ENCODE results near the gene ABCA2. TPM values are rescaled to one million over a fixed set of nuclear protein-coding genes. Genes with fewer than 3 reads are reported as not detected.

The ABCA2 gene
- total RNA-seq, 1 experiment from 2014 or later, result 10.9 TPM

DNA sequence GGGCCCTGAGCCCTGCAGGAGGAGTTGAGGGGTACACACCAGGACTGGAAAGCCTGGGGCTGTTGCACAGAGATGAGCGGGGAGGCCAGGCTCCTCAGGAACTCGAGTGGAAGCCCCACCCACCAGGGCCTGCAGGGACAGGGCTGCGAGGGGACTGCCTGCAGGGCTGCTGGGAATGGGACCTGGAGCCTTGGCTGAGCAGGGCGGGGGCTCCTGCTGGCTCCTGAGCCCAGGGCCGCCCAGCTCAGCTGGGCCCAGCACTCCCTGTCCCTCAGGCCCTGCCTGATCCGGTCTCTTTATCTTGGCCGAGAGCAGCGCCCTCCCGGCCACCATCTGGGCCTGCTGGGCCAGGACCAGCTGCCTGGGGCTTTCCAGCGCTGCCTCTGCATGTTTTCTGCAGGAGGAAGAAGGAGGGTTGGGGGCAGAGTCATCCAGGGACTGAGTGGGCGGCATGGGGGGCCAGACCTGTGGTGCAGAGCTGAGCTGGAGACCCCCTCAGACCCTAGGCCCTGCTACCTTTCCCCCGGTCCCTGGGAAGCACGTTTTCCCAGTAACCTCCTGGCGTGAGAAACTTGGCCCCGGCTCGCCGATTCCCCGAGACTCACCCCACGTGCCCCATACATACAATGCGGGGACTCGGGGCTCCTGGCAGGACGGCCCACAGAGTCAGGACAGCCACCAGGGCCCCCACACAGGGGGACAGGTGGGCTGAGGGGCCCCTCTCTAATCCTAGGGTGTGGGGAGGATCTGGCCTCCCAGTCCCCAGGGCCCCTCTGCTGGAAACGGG is 66.6 kb downstream of the ABCA2 start:
- H3K27me3 ChIP-seq, result no peaks in the 10 kb centered on the region
- no peak for DNase-seq
- H3K4me3 ChIP-seq, result no peak overlapping the region

DNA sequence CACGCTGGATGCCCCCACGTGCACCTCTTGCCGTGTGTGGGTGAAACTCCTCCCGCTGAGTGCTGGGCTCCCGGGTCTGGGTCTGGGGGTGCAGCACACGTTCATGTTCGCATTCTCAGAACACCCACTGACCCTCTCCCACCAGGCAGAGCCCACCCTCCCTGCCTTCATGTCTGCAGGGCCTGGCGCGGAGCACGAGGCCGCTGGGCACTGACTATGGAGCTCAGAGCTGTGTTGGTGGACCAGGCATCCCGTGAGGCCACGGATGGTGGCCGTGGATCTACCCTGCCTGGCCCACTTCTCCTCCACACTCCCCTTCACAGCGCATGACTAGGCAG is 67.1 kb downstream of the ABCA2 start:
- no peak for DNase-seq
- Histone ChIP-seq H3K9me3 (no peaks in the 10 kb centered on the region), H3K36me3 (no peaks in the 10 kb centered on the region), H3K27me3 (no peaks in the 10 kb centered on the region), H3K4me3 (no peak overlapping the region)

More for the DNA sequence above, 66.6 kb downstream of the ABCA2 start:
- H3K36me3 ChIP-seq, result no peaks in the 10 kb centered on the region
- no peaks in the 10 kb centered on the region for H3K9me3 ChIP-seq

DNA sequence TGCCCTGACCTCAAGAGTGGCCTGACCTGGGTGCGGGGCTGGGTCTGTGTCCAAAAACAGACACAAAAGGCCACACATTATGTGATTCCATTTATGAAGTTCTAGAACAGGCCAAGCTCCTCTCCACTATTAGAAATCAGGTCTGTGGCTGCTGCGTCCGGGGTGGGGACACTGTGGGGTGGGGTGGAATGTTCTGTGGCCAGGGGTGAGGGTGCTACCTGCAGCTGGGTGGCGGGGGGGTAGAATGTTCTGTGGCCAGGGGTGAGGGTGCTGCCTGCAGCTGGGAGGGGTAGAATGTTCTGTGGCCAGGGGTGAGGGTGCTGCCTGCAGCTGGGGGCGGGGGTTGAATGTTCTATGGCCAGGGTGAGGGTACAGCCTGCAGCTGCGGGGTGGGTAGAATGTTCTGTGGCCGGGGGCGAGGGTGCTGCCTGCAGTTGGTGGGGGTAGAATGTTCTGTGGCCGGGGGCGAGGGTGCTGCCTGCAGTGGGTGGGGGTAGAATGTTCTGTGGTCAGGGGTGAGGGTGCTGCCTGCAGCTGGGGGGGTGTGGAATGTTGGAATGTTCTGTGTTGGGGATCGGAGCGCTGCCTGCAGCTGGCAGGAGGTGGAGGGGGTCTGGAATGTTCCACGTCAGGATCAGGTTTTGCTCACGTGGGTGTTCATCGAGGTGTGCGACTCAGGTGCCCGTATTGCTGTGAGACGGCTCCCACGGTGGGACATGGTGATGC is 67.7 kb downstream of the ABCA2 start:
- Histone ChIP-seq H3K9me3 (no peaks in the 10 kb centered on the region), H3K27me3 (no peaks in the 10 kb centered on the region), H3K36me3 (no peaks in the 10 kb centered on the region), H3K4me3 (no peak overlapping the region)
- DNase-seq, result no peak

DNA sequence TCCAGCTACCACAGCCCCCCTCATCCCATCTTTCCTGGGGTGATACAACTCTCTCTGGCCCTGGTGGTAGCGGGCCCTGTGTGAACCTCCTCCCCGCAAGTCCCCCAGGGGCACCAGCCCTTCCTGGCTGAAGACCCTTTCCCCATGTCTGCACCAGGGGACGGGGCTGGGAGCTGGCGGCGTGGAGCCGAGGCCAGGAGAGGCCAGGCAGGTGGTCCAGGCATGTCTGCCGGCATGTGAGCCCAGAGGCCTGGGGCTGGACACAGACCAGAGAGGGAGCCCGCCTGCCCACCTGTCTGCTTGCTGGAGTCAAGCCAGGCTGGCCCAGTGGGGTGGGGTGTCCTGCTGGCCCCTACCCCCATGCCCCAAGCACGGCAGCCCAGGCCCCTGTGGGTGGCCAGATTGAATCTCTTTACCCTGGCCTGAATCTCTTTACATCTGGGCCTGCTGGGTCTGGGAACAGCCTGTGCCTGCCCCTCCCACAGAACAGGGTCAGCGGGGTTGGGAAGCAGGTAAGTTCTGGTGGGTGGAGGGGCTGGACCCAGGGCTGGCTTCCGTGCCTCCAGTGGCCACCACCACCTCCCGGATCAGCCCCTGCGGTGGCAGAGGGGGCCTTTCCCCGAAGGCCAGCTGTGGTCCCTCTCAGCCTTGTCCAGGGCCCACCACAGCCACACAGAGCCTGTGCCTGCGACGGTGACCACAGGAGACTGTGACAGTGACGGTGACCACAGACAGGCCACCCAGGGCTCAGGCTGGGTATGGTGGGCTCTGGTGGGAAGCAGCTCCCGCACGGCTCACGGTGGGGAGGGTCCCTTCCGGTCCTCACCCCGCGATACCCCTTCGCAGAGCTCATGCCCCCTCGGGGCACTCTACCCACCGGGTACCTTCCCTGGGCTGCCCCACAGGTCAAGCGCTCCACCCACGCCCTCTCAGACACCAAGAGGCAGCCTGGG is 68.9 kb downstream of the ABCA2 start:
- Histone ChIP-seq H3K36me3 (no peaks in the 10 kb centered on the region), H3K4me3 (no peak overlapping the region), H3K9me3 (no peaks in the 10 kb centered on the region), H3K27me3 (no peaks in the 10 kb centered on the region)
- no peak for DNase-seq

DNA sequence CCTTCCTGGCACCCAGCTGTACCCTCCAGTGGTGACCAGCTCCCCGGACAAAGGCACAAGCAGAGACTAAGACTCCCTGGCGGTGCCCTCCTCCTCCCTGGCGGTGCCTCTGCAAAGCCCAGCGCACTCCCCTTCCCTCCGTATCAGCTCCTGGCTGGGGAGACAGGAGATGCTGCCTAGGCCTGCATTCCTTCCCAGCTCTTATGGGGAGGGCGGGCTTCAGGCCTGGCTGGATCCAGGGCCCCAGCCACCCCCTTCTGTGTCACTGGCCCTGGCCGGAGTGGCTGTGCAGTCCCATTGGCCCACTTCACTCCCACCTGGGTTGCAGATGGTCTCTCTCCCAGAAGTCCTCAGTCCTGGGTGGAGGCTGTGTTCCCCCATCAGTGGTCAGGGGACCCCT is 69.6 kb downstream of the ABCA2 start:
- Histone ChIP-seq H3K27me3 (no peaks in the 10 kb centered on the region), H3K36me3 (no peaks in the 10 kb centered on the region), H3K4me3 (no peak overlapping the region), H3K9me3 (no peaks in the 10 kb centered on the region)
- DNase-seq, result no peak

DNA sequence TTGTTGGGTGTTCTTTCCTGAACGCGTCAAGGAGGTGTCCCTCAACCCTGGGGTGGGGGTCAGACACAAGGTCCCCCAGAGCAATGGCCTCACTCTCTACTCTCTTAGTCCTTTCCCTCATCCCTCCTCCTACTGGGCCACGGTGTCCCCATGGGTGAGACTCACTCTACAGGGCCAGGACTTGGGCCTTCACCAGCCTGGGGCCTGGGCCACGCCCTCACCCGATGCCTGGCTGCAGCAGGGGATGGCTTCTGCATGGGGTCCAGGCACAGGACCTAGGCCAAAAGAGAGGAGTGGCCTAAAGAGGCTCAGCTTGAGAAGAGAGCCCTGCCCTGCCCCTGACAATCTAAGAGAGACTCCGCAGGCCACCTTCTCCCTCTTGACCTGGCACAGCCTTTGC is 70.1 kb downstream of the ABCA2 start:
- no peaks in the 10 kb centered on the region for H3K9me3 ChIP-seq
- H3K36me3 ChIP-seq, result no peaks in the 10 kb centered on the region
- DNase-seq, result no peak
- H3K4me3 ChIP-seq, result no peak overlapping the region
- H3K27me3 ChIP-seq, result no peaks in the 10 kb centered on the region

DNA sequence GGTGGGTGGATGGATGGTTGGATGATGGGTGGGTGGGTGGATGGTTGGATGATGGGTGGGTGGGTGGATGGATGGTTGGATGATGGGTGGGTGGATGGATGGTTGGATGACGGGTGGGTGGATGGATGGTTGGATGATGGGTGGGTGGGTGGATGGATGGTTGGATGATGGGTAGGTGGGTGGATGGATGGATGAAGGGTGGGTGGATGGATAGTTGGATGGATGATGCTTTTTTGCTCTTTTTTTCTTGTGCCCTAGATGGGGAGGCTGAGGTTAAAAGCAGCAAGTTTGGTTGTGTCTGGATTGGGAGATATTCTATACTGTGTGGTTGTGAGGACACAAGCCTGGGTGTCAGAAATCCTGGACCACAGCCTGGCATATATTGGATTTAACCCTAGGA is 70.6 kb downstream of the ABCA2 start:
- DNase-seq, result no peak
- no peak overlapping the region for H3K4me3 ChIP-seq

More for the DNA sequence above, 70.6 kb downstream of the ABCA2 start:
- Histone ChIP-seq H3K9me3 (no peaks in the 10 kb centered on the region), H3K36me3 (no peaks in the 10 kb centered on the region), H3K27me3 (no peaks in the 10 kb centered on the region)

Other genes with a start within 250 kb of the ABCA2 start
- gene TMEM141, start 236.9 kb downstream of the ABCA2 start, total RNA-seq (2014; rRNA removed; shearing (Covaris generic); ENCODE audit: low replicate concordance), result 53.9 and 57.5 TPM in 2 replicates
- not detected in 2 replicates for gene CCDC183, start 231.9 kb downstream of the ABCA2 start, total RNA-seq (2014; rRNA removed; shearing (Covaris generic); ENCODE audit: low replicate concordance)
- 67.4 and 101 TPM in 2 replicates for gene RABL6, start 220.3 kb downstream of the ABCA2 start, total RNA-seq (2014; rRNA removed; shearing (Covaris generic); ENCODE audit: low replicate concordance)
- gene AJM1, start 185.8 kb downstream of the ABCA2 start, total RNA-seq (2014; rRNA removed; shearing (Covaris generic); ENCODE audit: low replicate concordance), result 0.82 TPM in 1 of 2 replicates, not detected in the other
- 47.1 and 74.1 TPM in 2 replicates for gene PHPT1, start 178.8 kb downstream of the ABCA2 start, total RNA-seq (2014; rRNA removed; shearing (Covaris generic); ENCODE audit: low replicate concordance)
- gene MAMDC4, start 175.9 kb downstream of the ABCA2 start, total RNA-seq (2014; rRNA removed; shearing (Covaris generic); ENCODE audit: low replicate concordance), result 0.44 and 0.63 TPM in 2 replicates
- 402 and 494 TPM in 2 replicates for gene EDF1, start 161.9 kb downstream of the ABCA2 start, total RNA-seq (2014; rRNA removed; shearing (Covaris generic); ENCODE audit: low replicate concordance)
- 27.6 and 46.5 TPM in 2 replicates for gene TRAF2, start 141.7 kb downstream of the ABCA2 start, total RNA-seq (2014; rRNA removed; shearing (Covaris generic); ENCODE audit: low replicate concordance)
- gene FBXW5, start 83.5 kb downstream of the ABCA2 start, total RNA-seq (2014; rRNA removed; shearing (Covaris generic); ENCODE audit: low replicate concordance), result 66.3 and 88.3 TPM in 2 replicates
- gene C8G, start 83.0 kb downstream of the ABCA2 start, total RNA-seq (2014; rRNA removed; shearing (Covaris generic); ENCODE audit: low replicate concordance), result not detected in 2 replicates
- gene LCN12, start 76.0 kb downstream of the ABCA2 start, total RNA-seq (2014; rRNA removed; shearing (Covaris generic); ENCODE audit: low replicate concordance), result not detected in 2 replicates
- gene PTGDS, start 50.7 kb downstream of the ABCA2 start, total RNA-seq (2014; rRNA removed; shearing (Covaris generic); ENCODE audit: low replicate concordance), result not detected in 2 replicates
- not detected in 2 replicates for gene LCNL1, start 45.2 kb downstream of the ABCA2 start, total RNA-seq (2014; rRNA removed; shearing (Covaris generic); ENCODE audit: low replicate concordance)
- 27.5 and 63.0 TPM in 2 replicates for gene PAXX, start 35.8 kb downstream of the ABCA2 start, total RNA-seq (2014; rRNA removed; shearing (Covaris generic); ENCODE audit: low replicate concordance)
- gene CLIC3, start 31.7 kb downstream of the ABCA2 start, total RNA-seq (2014; rRNA removed; shearing (Covaris generic); ENCODE audit: low replicate concordance), result not detected in 2 replicates
- gene FUT7, start 3.9 kb upstream of the ABCA2 start, total RNA-seq (2014; rRNA removed; shearing (Covaris generic); ENCODE audit: low replicate concordance), result not detected in 2 replicates
- gene NPDC1, start 17.9 kb upstream of the ABCA2 start, total RNA-seq (2014; rRNA removed; shearing (Covaris generic); ENCODE audit: low replicate concordance), result 86.9 and 253 TPM in 2 replicates
- not detected in 2 replicates for gene ENTPD2, start 25.8 kb upstream of the ABCA2 start, total RNA-seq (2014; rRNA removed; shearing (Covaris generic); ENCODE audit: low replicate concordance)
- gene SAPCD2, start 42.3 kb upstream of the ABCA2 start, total RNA-seq (2014; rRNA removed; shearing (Covaris generic); ENCODE audit: low replicate concordance), result 20.8 and 32.5 TPM in 2 replicates
- 8.2 and 12.2 TPM in 2 replicates for gene UAP1L1, start 49.3 kb upstream of the ABCA2 start, total RNA-seq (2014; rRNA removed; shearing (Covaris generic); ENCODE audit: low replicate concordance)
- 77.1 and 83.1 TPM in 2 replicates for gene MAN1B1, start 58.7 kb upstream of the ABCA2 start, total RNA-seq (2014; rRNA removed; shearing (Covaris generic); ENCODE audit: low replicate concordance)
- 53.6 and 57.8 TPM in 2 replicates for gene DPP7, start 86.5 kb upstream of the ABCA2 start, total RNA-seq (2014; rRNA removed; shearing (Covaris generic); ENCODE audit: low replicate concordance)
- not detected in 2 replicates for gene GRIN1, start 110.9 kb upstream of the ABCA2 start, total RNA-seq (2014; rRNA removed; shearing (Covaris generic); ENCODE audit: low replicate concordance)
- gene LRRC26, start 141.8 kb upstream of the ABCA2 start, total RNA-seq (2014; rRNA removed; shearing (Covaris generic); ENCODE audit: low replicate concordance), result not detected in 2 replicates
- not detected in 2 replicates for gene TMEM210, start 143.8 kb upstream of the ABCA2 start, total RNA-seq (2014; rRNA removed; shearing (Covaris generic); ENCODE audit: low replicate concordance)
- 31.1 and 34.6 TPM in 2 replicates for gene ANAPC2, start 160.3 kb upstream of the ABCA2 start, total RNA-seq (2014; rRNA removed; shearing (Covaris generic); ENCODE audit: low replicate concordance)
- gene SSNA1, start 160.4 kb upstream of the ABCA2 start, total RNA-seq (2014; rRNA removed; shearing (Covaris generic); ENCODE audit: low replicate concordance), result 161 and 267 TPM in 2 replicates
- 6.2 and 12.0 TPM in 2 replicates for gene TPRN, start 172.5 kb upstream of the ABCA2 start, total RNA-seq (2014; rRNA removed; shearing (Covaris generic); ENCODE audit: low replicate concordance)
- gene TMEM203, start 177.4 kb upstream of the ABCA2 start, total RNA-seq (2014; rRNA removed; shearing (Covaris generic); ENCODE audit: low replicate concordance), result 33.5 and 61.7 TPM in 2 replicates
- 2.0 and 5.7 TPM in 2 replicates for gene NDOR1, start 177.5 kb upstream of the ABCA2 start, total RNA-seq (2014; rRNA removed; shearing (Covaris generic); ENCODE audit: low replicate concordance)
- not detected in 2 replicates for gene RNF208, start 194.0 kb upstream of the ABCA2 start, total RNA-seq (2014; rRNA removed; shearing (Covaris generic); ENCODE audit: low replicate concordance)
- 0.89 and 1.5 TPM in 2 replicates for gene CYSRT1, start 196.9 kb upstream of the ABCA2 start, total RNA-seq (2014; rRNA removed; shearing (Covaris generic); ENCODE audit: low replicate concordance)
- gene RNF224, start 199.3 kb upstream of the ABCA2 start, total RNA-seq (2014; rRNA removed; shearing (Covaris generic); ENCODE audit: low replicate concordance), result not detected in 2 replicates
- not detected in 2 replicates for gene SLC34A3, start 202.7 kb upstream of the ABCA2 start, total RNA-seq (2014; rRNA removed; shearing (Covaris generic); ENCODE audit: low replicate concordance)
- 577 and 829 TPM in 2 replicates for gene TUBB4B, start 213.1 kb upstream of the ABCA2 start, total RNA-seq (2014; rRNA removed; shearing (Covaris generic); ENCODE audit: low replicate concordance)
- gene STPG3, start 223.0 kb upstream of the ABCA2 start, total RNA-seq (2014; rRNA removed; shearing (Covaris generic); ENCODE audit: low replicate concordance), result not detected in 2 replicates
- gene NELFB, start 227.1 kb upstream of the ABCA2 start, total RNA-seq (2014; rRNA removed; shearing (Covaris generic); ENCODE audit: low replicate concordance), result 56.3 and 75.6 TPM in 2 replicates
- gene TOR4A, start 249.5 kb upstream of the ABCA2 start, total RNA-seq (2014; rRNA removed; shearing (Covaris generic); ENCODE audit: low replicate concordance), result 2.3 and 2.9 TPM in 2 replicates

Data from MG63 (cell line).